HEK293 (cell line): ENCODE data around the gene PNISR.

Experiments used
- ATF2 ChIP-seq: fragments of 450-650 bp; formaldehyde crosslinking; IDR thresholded peaks from 2 replicates; pipeline ENCODE4 v1.5.1; 2016; ENCODE audit warnings: missing biosample characterization, missing genetic modification characterization, low read depth
- CTCF ChIP-seq: fragments of 450-650 bp; formaldehyde crosslinking; IDR thresholded peaks from 2 replicates; pipeline ENCODE4 v1.5.1; 2016; ENCODE audit warnings: missing biosample characterization, missing genetic modification characterization
- MYNN ChIP-seq: fragments of 450-650 bp; formaldehyde crosslinking; IDR thresholded peaks from 2 replicates; pipeline ENCODE4 v1.5.1; 2016; ENCODE audit warnings: missing biosample characterization, missing genetic modification characterization, borderline replicate concordance
- OVOL3 ChIP-seq: fragments of 450-650 bp; formaldehyde crosslinking; IDR thresholded peaks from 2 replicates; pipeline ENCODE4 v1.5.1; 2016; ENCODE audit warnings: missing biosample characterization, missing genetic modification characterization
- ZBTB26 ChIP-seq: fragments of 450-650 bp; formaldehyde crosslinking; optimal IDR thresholded peaks from 2 replicates; pipeline ENCODE3; 2016; ENCODE audit warnings: missing biosample characterization, mild to moderate bottlenecking, missing genetic modification characterization
- ZNF23 ChIP-seq: fragments of 450-650 bp; formaldehyde crosslinking; IDR thresholded peaks from 2 replicates; pipeline ENCODE4 v1.5.1; 2016; ENCODE audit warnings: missing biosample characterization, missing genetic modification characterization, borderline replicate concordance

GRCh38 chr6:99362678-99363268 is 62.3 kb downstream of the PNISR start:
- TF ChIP-seq CTCF (tag by site-specific recombination): no peak
- TF ChIP-seq ZNF23 (tag by site-specific recombination): no peak
- no peak for TF ChIP-seq MYNN
- TF ChIP-seq ATF2 (tag by site-specific recombination): no peak
- TF ChIP-seq ZBTB26 (tag by site-specific recombination): no peak
- TF ChIP-seq OVOL3 (tag by site-specific recombination): no peak
